Neutrophil (primary cell): ENCODE measurements around the gene GLB1L3.

Experiments used
- H3K27ac ChIP-seq: fragments of 200-600 bp; sonication (generic); 2 replicates; pipeline ENCODE4 v1.5.1; 2016; ENCODE audit warnings: mild to moderate bottlenecking, moderate library complexity
- H3K27me3 ChIP-seq: fragments of 200-600 bp; sonication (generic); 2 replicates; pipeline ENCODE4 v1.6.0; 2016; ENCODE audit warnings: mild to moderate bottlenecking
- H3K36me3 ChIP-seq: fragments of 200-600 bp; sonication (generic); 2 replicates; pipeline ENCODE4 v1.5.1; 2017
- H3K4me1 ChIP-seq, 2 experiments: fragments of 200-600 bp in 1 of 2; sonication (generic) in 1 of 2; 1 replicate in 1 of 2; 2 replicates in 1 of 2; pipeline versions ENCODE4 v1.5.1 to v1.6.1; 2013 to 2016; ENCODE audit warnings: low read depth in 1 of 2, low read length in 1 of 2, mild to moderate bottlenecking in 1 of 2, moderate library complexity in 1 of 2; ENCODE audit not compliant: control insufficient read depth in 1 of 2, insufficient read depth in 1 of 2
- H3K4me3 ChIP-seq, 2 experiments: fragments of 200-600 bp in 1 of 2; sonication (generic) in 1 of 2; 1 replicate in 1 of 2; 2 replicates in 1 of 2; pipeline ENCODE4 v1.5.1; 2013 to 2016; ENCODE audit warnings: low read depth in 1 of 2, low read length in 1 of 2, mild to moderate bottlenecking in 1 of 2, moderate library complexity in 1 of 2
- H3K9me3 ChIP-seq: fragments of 200-600 bp; sonication (generic); 2 replicates; pipeline ENCODE4 v1.5.1; 2016
- TF ChIP-seq, protein P1 (sequence below): fragments of 200-600 bp; sonication (generic); IDR thresholded peaks from 2 replicates; pipeline ENCODE4 v1.5.1; 2016; ENCODE audit warnings: antibody characterized with exemption

Gene GLB1L3

GRCh38 chr11:134245434-134245833 lies 30.7 kb upstream of the GLB1L3 start:
- no peak overlapping the region for H3K27ac ChIP-seq
- H3K4me1 ChIP-seq, result peaks cover 22 to 24% of the 10 kb centered on the region in 2 experiments
- TF ChIP-seq, protein P1, sequence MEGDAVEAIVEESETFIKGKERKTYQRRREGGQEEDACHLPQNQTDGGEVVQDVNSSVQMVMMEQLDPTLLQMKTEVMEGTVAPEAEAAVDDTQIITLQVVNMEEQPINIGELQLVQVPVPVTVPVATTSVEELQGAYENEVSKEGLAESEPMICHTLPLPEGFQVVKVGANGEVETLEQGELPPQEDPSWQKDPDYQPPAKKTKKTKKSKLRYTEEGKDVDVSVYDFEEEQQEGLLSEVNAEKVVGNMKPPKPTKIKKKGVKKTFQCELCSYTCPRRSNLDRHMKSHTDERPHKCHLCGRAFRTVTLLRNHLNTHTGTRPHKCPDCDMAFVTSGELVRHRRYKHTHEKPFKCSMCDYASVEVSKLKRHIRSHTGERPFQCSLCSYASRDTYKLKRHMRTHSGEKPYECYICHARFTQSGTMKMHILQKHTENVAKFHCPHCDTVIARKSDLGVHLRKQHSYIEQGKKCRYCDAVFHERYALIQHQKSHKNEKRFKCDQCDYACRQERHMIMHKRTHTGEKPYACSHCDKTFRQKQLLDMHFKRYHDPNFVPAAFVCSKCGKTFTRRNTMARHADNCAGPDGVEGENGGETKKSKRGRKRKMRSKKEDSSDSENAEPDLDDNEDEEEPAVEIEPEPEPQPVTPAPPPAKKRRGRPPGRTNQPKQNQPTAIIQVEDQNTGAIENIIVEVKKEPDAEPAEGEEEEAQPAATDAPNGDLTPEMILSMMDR, result no peak
- H3K36me3 ChIP-seq, result peaks cover 91% of the 10 kb centered on the region
- no peaks in the 10 kb centered on the region for H3K9me3 ChIP-seq
- H3K27me3 ChIP-seq, result no peaks in the 10 kb centered on the region
- no peak overlapping the region for H3K4me3 ChIP-seq

DNA sequence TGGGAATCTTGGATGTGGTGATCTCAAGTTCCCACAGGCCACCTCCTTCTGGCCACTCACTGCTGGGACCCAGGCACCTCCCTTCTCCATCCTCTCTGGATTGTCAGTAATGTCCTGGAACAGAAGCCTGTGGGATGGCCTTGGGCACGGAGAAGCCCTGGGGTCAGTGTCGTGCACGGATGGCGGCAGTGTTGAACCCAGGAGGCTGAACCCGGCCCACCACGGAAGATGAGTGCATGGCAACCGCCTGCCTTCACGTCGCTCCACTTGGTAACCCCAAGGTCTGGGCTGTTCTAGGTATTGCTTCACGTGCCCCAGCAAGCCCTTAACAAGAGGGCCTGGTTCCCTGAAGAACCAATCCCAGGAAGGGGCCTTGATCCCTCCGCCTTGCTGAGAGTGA lies 30.1 kb upstream of the GLB1L3 start:
- H3K9me3 ChIP-seq, result no peaks in the 10 kb centered on the region
- H3K36me3 ChIP-seq, result peaks cover 85% of the 10 kb centered on the region
- no peaks in the 10 kb centered on the region for H3K27me3 ChIP-seq
- no peak overlapping the region for H3K4me3 ChIP-seq
- no peak overlapping the region for H3K27ac ChIP-seq
- TF ChIP-seq, protein P1, result no peak
- H3K4me1 ChIP-seq, result peaks cover 29 to 31% of the 10 kb centered on the region in 2 experiments

- no peak overlapping the region for H3K27ac ChIP-seq
- no peak overlapping the region for H3K4me3 ChIP-seq
- H3K36me3 ChIP-seq, result peaks cover 79% of the 10 kb centered on the region
- no peaks in the 10 kb centered on the region for H3K9me3 ChIP-seq
- peaks cover 34 to 37% of the 10 kb centered on the region in 2 experiments for H3K4me1 ChIP-seq
- TF ChIP-seq, protein P1, result no peak
- no peaks in the 10 kb centered on the region for H3K27me3 ChIP-seq
Measured at GRCh38 chr11:134246678-134247077, 29.5 kb upstream of the GLB1L3 start.

DNA sequence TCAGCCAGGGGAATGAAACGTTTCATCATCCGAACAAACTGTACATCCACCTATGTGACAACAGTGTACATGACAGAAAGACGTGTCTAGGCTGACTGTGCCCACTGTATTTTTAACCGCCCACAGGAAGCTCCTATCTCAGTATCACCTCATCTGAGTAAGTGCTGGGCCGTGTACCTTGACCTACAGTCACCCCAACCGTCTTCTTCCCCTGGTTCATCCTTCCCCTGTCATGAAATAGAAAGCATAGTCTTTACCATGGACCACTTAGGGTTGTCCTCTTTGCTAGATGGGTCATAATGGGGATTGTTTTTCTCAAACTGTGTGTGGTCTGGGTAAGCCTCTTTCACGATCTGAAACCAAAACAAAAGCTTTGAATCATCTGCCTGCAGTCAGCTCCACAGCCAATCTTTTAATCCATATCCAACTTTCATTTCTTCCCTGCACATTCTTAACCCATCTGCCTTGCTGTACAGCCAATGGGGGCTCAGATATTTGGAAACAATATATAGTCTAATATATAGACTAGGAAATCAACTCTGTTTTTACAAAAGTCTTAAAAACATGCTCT lies 27.2 kb upstream of the GLB1L3 start:
- no peak overlapping the region for H3K4me3 ChIP-seq
- no peak overlapping the region for H3K27ac ChIP-seq
- peaks cover 62% of the 10 kb centered on the region for H3K36me3 ChIP-seq
- H3K9me3 ChIP-seq, result no peaks in the 10 kb centered on the region
- no peaks in the 10 kb centered on the region for H3K27me3 ChIP-seq
- TF ChIP-seq, protein P1, result no peak
- H3K4me1 ChIP-seq, result peaks cover 37 to 38% of the 10 kb centered on the region in 2 experiments

DNA sequence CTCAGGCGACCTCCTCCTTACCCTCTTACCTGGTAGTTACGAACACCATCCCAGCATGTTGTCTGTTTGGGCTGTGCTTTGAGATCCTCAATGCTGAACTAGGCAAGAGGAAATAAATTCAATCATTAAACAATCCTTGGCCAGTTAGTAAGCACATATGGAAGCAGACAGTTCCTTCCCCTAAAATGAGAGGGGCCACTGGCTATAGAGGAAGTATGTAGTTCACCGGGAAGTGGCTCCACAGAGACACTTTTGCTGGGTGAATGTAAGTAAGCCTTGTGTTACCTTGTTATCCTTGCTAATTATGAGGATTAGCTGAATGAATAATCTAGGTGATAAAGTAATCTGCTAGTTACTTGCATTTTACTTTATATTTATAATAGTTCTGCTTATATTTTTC lies 25.9 kb upstream of the GLB1L3 start:
- H3K4me1 ChIP-seq, result peaks cover 50 to 51% of the 10 kb centered on the region in 2 experiments
- H3K27ac ChIP-seq, result peak overlapping the region; percentile 63
- H3K36me3 ChIP-seq, result peaks cover 49% of the 10 kb centered on the region
- H3K4me3 ChIP-seq, result no peak overlapping the region
- no peaks in the 10 kb centered on the region for H3K9me3 ChIP-seq
- H3K27me3 ChIP-seq, result no peaks in the 10 kb centered on the region
- TF ChIP-seq, protein P1, result no peak
